LNCAP (cell line): ENCODE measurements around the gene TMEM176B.
A peak's percentile ranks its signal among the peaks of the same experiment; 100 is the strongest.

ENCODE experiments used
- CTCF ChIP-seq: fragments of 450-650 bp; IDR thresholded peaks from 2 replicates; pipeline ENCODE4 v1.5.1; 2017; ENCODE audit warnings: mild to moderate bottlenecking

The TMEM176B gene

GRCh38 chr7:150769768-150770167, 30.4 kb downstream of the TMEM176B start:
- no peak for TF ChIP-seq CTCF

GRCh38 chr7:150766334-150766709, 33.8 kb downstream of the TMEM176B start:
- no peak for TF ChIP-seq CTCF

- TF ChIP-seq CTCF, result no peak
Measured at GRCh38 chr7:150759479-150759878, 40.7 kb downstream of the TMEM176B start.

GRCh38 chr7:150756858-150757257, 43.3 kb downstream of the TMEM176B start:
- TF ChIP-seq CTCF, result peak; percentile 59; the same call in 1 of the 2 replicates

- no peak for TF ChIP-seq CTCF
Measured at GRCh38 chr7:150756166-150756565, 44.0 kb downstream of the TMEM176B start.

GRCh38 chr7:150755473-150756099, 44.6 kb downstream of the TMEM176B start:
- TF ChIP-seq CTCF, result no peak

- no peak for TF ChIP-seq CTCF
Measured at GRCh38 chr7:150754951-150755350, 45.2 kb downstream of the TMEM176B start.
